ENCODE measurements around the gene SREK1IP1.

- TF ChIP-seq, protein P1, sequence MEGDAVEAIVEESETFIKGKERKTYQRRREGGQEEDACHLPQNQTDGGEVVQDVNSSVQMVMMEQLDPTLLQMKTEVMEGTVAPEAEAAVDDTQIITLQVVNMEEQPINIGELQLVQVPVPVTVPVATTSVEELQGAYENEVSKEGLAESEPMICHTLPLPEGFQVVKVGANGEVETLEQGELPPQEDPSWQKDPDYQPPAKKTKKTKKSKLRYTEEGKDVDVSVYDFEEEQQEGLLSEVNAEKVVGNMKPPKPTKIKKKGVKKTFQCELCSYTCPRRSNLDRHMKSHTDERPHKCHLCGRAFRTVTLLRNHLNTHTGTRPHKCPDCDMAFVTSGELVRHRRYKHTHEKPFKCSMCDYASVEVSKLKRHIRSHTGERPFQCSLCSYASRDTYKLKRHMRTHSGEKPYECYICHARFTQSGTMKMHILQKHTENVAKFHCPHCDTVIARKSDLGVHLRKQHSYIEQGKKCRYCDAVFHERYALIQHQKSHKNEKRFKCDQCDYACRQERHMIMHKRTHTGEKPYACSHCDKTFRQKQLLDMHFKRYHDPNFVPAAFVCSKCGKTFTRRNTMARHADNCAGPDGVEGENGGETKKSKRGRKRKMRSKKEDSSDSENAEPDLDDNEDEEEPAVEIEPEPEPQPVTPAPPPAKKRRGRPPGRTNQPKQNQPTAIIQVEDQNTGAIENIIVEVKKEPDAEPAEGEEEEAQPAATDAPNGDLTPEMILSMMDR (IDR thresholded peaks at IDR 0.05), result no peak
- TF ChIP-seq EZH2 (IDR thresholded peaks at IDR 0.05), result no peak
Measured at GRCh38 chr5:64758901-64759300, 9.6 kb downstream of the SREK1IP1 start.
